Fibroblast of skin of abdomen (primary cell): ENCODE measurements around the gene PLOD1.
A peak's percentile ranks its signal among the peaks of the same experiment; 100 is the strongest.

ENCODE experiments used
- DNase-seq: peaks from one replicate; pipeline ENCODE4 v3.0.0-alpha.2; 2013

Gene PLOD1

GRCh38 chr1:11979851-11980675 lies 45.5 kb downstream of the PLOD1 start, which contains the start of gene MFN2:
Gene MFN2 (plus strand): TSS chr1:11980444. CDS start chr1:11989169, 8,725 bp downstream.
- DNase-seq = peak; percentile 98

- no peak for DNase-seq
Measured at GRCh38 chr1:11980676-11980972, 46.1 kb downstream of the PLOD1 start.

- DNase-seq = no peak
Measured at GRCh38 chr1:11981378-11982009, 47.0 kb downstream of the PLOD1 start.

- DNase-seq = no peak
Measured at GRCh38 chr1:11982010-11982392, 47.5 kb downstream of the PLOD1 start.

- DNase-seq = no peak
Measured at GRCh38 chr1:11984121-11984520, 49.6 kb downstream of the PLOD1 start.

- no peak for DNase-seq
Measured at GRCh38 chr1:11984576-11984975, 50.1 kb downstream of the PLOD1 start.

- DNase-seq = no peak
Measured at GRCh38 chr1:11985171-11985570, 50.7 kb downstream of the PLOD1 start.

GRCh38 chr1:11985851-11986250 lies 51.3 kb downstream of the PLOD1 start:
- DNase-seq = peak; percentile 56

GRCh38 chr1:11989669-11990068 lies 55.2 kb downstream of the PLOD1 start:
- no peak for DNase-seq

- DNase-seq = no peak
Measured at GRCh38 chr1:11990303-11991032, 56.0 kb downstream of the PLOD1 start.

GRCh38 chr1:11991969-11992676 lies 57.6 kb downstream of the PLOD1 start:
- no peak for DNase-seq

GRCh38 chr1:11997081-11997850 lies 62.7 kb downstream of the PLOD1 start:
- no peak for DNase-seq

GRCh38 chr1:11998636-11999035 lies 64.1 kb downstream of the PLOD1 start:
- DNase-seq = no peak

- no peak for DNase-seq
Measured at GRCh38 chr1:11999236-11999635, 64.7 kb downstream of the PLOD1 start.

- peak; percentile 77 for DNase-seq
Measured at GRCh38 chr1:12001249-12001917, 66.9 kb downstream of the PLOD1 start.

GRCh38 chr1:12001996-12002493 lies 67.5 kb downstream of the PLOD1 start:
- DNase-seq = peak; percentile 11

- no peak for DNase-seq
Measured at GRCh38 chr1:12003762-12004161, 69.2 kb downstream of the PLOD1 start.

GRCh38 chr1:12005488-12006166 lies 71.1 kb downstream of the PLOD1 start:
- no peak for DNase-seq

- DNase-seq = no peak
Measured at GRCh38 chr1:12006167-12006921, 71.8 kb downstream of the PLOD1 start.

GRCh38 chr1:12007204-12007603 lies 72.7 kb downstream of the PLOD1 start:
- DNase-seq = no peak
